GM18498 (cell line): ENCODE results near the gene SORL1.

Source experiments
- ATAC-seq: cut with Tn5 transposase; IDR thresholded peaks from one replicate; pipeline ENCODE4 v1.9.1; 2021; ENCODE audit warnings: mild to moderate bottlenecking, moderate library complexity; ENCODE audit not compliant: unreplicated experiment

The SORL1 gene

GRCh38 chr11:121654259-121654842 lies 202.2 kb downstream of the SORL1 start:
- no peak for ATAC-seq

DNA sequence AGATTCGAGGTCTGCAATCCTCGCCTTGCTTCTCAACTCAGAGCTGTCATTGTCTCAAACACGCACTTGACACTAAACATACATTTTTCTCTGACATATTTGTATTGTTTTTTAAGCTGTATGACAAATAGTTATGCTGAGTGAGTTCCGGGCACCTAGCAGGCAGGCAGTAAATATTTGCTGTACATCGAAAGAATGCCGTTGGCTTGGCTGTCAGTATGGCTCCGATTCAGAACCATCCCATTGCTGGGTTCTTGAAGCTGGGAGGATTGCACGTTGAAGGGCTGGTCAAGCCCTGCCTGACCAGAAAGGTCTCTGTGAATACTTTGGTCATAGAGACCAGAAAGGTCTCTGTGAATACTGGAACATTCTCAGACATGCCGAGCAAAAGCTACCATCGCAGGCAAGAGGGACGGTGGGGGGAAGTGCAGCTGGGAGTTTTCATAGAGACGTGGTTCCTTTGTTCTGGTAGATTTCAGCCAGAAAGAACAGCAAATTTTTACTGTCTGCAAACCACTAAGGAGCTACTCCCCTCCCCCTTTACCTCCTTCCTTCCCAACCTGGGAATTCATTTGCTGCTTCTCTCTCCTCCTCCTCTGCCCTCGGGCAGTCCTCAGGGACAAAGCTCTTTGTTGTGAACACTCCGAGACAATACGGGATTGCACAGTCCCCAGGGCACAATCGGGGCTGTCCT lies 202.9 kb downstream of the SORL1 start:
- ATAC-seq = no peak

GRCh38 chr11:121655537-121656327 lies 203.6 kb downstream of the SORL1 start:
- ATAC-seq = peak; percentile 93

- no peak for ATAC-seq
Observed at GRCh38 chr11:121656328-121657090, 204.4 kb downstream of the SORL1 start.

GRCh38 chr11:121657146-121657545 lies 205.0 kb downstream of the SORL1 start:
- ATAC-seq = no peak

DNA sequence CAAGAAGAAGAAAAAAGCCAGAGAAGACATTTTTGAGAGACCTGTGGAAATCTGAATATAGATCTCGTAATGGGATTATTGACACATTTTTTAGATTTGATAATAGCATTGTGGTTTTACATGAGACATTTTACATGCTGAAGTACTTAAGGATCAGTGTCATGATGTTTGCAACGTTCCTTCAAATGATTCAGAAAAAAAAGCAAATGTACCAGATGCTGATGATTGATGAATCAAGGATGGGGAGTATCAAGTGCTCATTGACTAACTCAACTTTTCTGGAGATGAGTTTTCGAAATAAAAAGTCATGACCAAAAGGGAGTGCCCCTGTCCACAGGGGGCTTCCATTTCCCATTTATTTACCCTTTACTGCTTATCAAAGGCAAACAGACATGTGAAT lies 207.7 kb downstream of the SORL1 start:
- no peak for ATAC-seq

DNA sequence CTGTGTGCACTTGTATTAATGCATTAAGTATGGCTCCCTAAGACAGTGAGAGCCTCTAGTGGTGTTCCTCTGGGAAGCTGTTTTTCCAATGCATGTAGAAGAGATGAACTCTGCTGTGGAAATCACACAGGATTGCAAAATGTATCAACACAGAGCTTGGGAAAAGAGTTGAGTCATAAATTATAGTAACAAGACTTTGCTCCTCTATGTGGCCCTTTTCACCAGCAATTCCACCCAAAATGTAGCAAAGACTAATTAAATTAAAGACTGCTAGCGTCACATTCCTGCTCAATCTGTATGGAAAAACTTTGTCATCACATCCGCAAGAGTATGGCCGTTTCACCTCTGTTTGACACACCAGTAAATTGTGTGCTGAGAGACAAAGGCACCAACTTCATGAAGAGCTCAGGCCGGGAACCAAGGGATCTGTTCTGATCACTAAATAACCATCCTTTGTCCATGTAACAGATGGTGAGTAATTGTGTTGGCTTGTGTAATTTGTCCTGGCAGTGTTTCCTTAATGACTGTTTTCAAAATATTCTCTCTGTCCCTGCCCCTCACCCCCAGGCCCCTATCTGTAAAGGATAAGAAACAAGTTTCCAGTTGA lies 209.9 kb downstream of the SORL1 start:
- ATAC-seq = no peak

DNA sequence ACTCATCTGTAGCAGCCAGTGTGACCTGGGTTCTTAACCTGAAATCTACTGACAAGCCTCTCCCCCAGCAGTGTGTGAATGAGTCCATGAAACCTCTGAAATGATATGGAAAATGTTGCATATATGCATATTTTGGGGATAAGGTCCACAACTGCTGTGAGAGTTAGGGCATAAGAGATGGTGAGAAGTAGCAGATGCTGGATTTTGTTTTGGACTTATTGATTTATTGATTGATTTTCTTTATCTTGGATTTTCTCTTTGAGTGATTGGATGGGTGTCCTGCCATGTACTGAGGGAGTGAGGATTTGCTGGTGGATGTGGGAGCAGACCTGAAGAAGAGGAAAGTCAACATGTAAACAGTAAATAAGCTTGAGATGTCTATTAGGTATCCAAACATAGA lies 212.0 kb downstream of the SORL1 start:
- no peak for ATAC-seq

DNA sequence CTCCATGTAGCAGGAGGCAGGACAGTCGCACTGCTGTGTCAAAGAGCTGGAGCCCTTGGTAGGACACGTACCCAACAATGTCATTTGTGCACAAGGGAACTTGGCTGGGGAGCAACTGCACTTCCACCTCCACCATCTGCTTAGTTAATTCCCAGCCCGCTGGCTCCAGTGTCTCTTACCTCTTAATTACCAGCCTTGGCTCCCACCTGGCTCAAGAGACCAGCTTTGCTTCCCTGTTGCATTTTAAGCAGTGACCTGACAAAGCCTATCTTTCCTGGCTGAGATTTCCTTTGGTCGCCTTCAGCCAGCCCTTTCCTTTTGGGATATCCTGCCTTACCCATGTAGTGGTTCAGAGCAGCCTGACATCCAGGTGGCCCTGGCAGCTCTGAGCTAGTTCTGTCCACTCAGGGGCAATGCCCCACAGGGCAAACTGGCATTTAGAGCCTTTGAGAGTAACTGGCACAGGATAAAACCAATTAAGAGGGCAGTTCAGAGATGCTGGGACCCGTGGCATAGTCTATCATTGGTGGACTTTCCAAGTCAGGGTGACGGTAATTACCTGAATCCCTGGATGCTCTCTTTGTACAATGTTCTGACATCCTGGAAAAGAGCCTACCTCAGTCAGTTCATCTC lies 213.2 kb downstream of the SORL1 start:
- ATAC-seq = no peak

- no peak for ATAC-seq
Observed at GRCh38 chr11:121667836-121668235, 215.7 kb downstream of the SORL1 start.

DNA sequence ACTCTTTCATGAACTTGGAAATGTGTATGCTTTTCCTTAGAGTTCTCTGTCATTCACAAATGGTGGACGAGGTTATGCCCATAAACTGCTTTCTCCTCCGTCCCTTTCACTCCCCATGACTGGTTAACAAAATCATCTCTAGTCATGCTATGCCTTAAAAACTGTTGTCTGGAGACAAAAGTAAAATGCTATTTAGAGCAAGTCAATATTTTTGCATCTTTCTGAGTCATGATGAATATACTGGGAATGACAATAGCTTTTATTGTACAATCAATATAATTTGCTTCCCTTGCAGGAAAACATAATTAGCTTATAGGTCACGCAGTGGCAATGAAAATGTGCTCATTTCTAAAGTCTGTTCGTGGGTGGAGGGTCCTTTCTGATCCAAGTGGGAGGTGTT lies 217.3 kb downstream of the SORL1 start:
- no peak for ATAC-seq

- no peak for ATAC-seq
Observed at GRCh38 chr11:121670266-121670665, 218.2 kb downstream of the SORL1 start.

DNA sequence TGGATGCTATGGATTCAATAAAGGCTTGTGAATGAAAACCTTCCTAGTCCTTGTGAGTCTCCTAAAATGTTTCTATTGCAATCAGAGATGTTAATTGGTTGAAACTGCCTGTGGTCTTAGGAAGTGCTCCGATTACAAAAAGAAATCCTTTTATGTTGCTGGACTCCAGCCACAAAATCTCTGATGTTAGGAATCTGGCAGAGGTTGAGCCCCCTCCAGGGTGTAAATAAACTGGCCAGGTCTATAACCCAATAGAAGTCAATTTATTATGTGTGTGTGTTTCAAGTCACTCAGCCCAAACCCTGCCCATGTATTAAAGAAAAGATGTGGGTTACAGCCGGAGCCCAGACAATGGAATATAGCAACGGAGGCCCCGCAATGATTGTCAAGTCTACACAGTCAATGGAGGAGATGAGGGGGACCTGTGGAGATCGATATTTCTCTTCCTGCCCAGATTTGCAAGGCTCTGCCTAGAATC lies 218.7 kb downstream of the SORL1 start:
- no peak for ATAC-seq

DNA sequence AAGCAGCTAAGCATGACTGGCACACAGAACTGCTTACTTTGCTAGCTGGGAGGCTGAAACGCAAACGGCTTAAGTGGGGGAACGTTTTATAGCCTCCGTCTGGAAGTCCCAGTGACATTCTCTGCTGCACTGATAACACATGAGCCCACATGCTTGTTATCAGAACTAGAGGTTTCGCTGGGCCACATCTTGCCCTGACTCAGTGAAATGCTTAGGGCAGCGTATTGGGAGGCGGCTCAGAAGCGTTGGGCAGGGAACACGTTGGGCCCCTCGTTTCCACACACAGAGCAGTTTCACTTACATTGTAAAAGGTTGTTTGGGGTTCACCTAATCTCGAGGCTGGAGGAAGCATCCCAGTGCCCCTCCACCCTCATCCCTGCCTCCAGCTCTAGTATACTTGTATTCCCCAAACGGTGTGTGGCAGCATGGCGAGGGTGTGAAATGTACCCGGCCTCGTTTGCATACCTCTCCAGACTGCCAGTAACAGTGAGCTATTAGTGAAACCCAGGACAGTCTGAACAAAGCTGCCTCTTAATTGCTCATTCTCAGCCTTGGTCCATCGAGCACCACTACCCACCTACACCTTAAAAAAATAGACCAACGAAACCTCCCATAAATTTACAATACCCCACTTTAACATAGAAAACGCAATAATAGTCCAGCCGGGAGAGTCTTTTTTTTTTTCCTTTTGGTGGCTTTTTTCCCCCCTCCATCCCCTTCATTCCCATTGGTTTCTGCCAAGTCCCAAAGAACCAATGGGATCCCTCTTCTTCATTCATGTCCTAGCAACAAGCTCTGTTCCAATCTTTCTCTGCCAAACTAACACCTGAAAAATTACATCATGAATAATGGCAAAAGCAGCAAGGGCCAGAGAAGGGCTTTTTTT lies 219.4 kb downstream of the SORL1 start:
- no peak for ATAC-seq

- ATAC-seq = no peak
Observed at GRCh38 chr11:121672630-121673487, 220.7 kb downstream of the SORL1 start.

DNA sequence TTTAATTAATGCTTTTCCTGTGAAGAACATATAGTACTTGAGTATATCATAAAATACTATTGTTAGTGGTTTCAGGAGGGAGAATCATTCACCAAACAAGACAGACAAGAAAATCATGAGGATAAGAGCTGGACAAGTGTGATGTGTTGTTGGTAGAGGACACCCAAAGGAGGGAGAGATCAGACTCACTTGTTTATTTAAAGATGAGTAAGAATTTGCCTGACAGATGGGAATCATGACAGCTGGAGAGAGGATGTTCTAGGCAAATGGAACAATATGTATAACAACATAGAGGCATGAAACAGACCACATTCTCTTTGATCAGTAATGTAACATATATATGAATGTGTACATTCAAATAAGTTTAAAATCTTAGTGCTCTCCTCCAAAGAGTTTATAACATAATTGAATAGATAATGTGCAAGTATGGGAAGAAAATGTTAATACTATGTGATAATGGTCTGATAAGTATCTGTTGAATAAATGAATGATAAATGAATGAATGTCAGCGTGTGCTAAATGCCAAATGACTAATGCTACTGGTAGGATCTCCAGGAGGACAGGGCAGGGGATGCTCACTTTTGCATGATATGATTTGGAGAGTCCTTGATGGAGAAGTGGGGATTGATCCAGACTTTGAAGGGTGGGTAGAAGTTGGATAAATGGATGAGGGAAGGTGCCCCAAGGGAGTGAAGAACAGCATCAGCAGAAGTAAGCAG lies 229.6 kb downstream of the SORL1 start:
- ATAC-seq = no peak
